ENCODE measurements around the gene KCNC3. TPM values are rescaled to one million over a fixed set of nuclear protein-coding genes. Genes with fewer than 3 reads are reported as not detected.

KCNC3 gene
- total RNA-seq, result under 0.01 and 0.38 TPM in 2 replicates

GRCh38 chr19:50329146-50329925, at the start of gene KCNC3:
Gene KCNC3 (minus strand): TSS chr19:50329377. CDS start chr19:50329082, 295 bp downstream.

GRCh38 chr19:50376166-50377050, 47.2 kb upstream of the KCNC3 start, which contains the start of gene NR1H2:
Gene NR1H2 (plus strand): TSS chr19:50376457. CDS start chr19:50377606, 1,149 bp downstream.

GRCh38 chr19:50365434-50366306, 36.5 kb upstream of the KCNC3 start, which contains the start of gene NAPSA:
Gene NAPSA (minus strand): TSS chr19:50365639. CDS start chr19:50365621, 18 bp downstream.

Other genes with a start within 250 kb of the KCNC3 start
- gene IZUMO2, start 166.1 kb downstream of the KCNC3 start, total RNA-seq, result not detected in 2 replicates
- 0.38 TPM in 1 of 2 replicates, not detected in the other for gene MYH14, start 125.8 kb downstream of the KCNC3 start, total RNA-seq
- gene NAPSA, start 36.3 kb upstream of the KCNC3 start, total RNA-seq, result 0.19 TPM in 1 of 2 replicates, not detected in the other
- gene NR1H2, start 47.1 kb upstream of the KCNC3 start, total RNA-seq, result 45.5 and 67.3 TPM in 2 replicates
- 65.4 and 79.4 TPM in 2 replicates for gene POLD1, start 55.0 kb upstream of the KCNC3 start, total RNA-seq
- gene SPIB, start 89.6 kb upstream of the KCNC3 start, total RNA-seq, result not detected in 2 replicates
- not detected in 2 replicates for gene MYBPC2, start 103.5 kb upstream of the KCNC3 start, total RNA-seq
- 31.6 and 54.2 TPM in 2 replicates for gene EMC10, start 147.1 kb upstream of the KCNC3 start, total RNA-seq
- not detected in 2 replicates for gene GARIN5A, start 147.5 kb upstream of the KCNC3 start, total RNA-seq
- gene JOSD2, start 181.8 kb upstream of the KCNC3 start, total RNA-seq, result 14.7 and 16.7 TPM in 2 replicates
- gene ASPDH, start 184.5 kb upstream of the KCNC3 start, total RNA-seq, result 0.19 TPM in 1 of 2 replicates, not detected in the other
- gene LRRC4B, start 239.1 kb upstream of the KCNC3 start, total RNA-seq, result under 0.01 TPM in 1 of 2 replicates, not detected in the other

Data from bladder microvascular endothelial cell (primary cell).